NCI-H2107 treated with DMSO at 0.1 percent for 48 hours (cell line): Measurements from ENCODE around the gene NDUFAF4.

ENCODE experiments used
- DNase-seq: peaks from one replicate; lab custom pipeline; 2025; ENCODE audit not compliant: unreplicated experiment; lab: John Stamatoyannopoulos, UW

NDUFAF4 gene

GRCh38 chr6:96897396-96898240 is at the start of gene NDUFAF4:
Gene NDUFAF4 (minus strand): TSS chr6:96897891. CDS start chr6:96897801, 90 bp downstream.
- peak; percentile 81 for DNase-seq

DNA sequence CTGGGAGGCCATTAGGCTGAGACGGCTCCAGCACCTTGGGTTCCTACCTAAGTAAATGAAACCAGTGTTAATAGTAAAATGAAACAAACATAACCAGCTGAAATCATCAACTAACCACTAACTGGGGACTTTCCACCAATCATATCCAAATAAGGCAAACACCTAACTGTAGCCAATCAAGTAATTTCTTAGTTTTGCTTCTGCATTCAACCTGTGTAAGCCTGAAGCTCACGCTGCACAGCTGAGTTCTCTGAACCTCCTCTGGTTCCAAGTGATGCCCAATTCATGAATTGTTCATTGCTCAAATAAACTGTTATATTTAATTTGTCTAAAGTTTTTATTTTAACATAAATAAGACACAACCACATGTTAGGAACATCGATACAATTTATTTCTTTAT is 49.4 kb upstream of the NDUFAF4 start:
- DNase-seq = no peak

- no peak for DNase-seq
Measured at GRCh38 chr6:96943555-96944215, 46.0 kb upstream of the NDUFAF4 start.

DNA sequence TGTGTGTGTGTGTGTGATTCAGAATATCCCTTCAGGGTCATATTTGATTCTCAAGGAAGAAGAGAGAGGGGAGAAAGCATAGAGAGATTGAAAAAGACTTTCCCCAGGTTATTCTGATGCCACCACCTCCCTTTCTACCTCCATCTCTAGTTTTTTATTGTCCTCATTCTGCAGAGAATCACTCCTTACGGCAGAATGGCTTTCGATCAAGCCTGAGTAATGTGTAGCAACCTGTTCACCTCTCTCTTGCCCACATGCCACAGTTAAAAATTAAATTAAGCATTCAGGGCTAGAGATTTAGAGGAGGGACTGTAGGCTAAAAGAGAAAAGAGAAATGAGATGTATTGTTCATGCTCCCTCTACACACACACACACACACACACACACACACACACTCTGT is 45.0 kb upstream of the NDUFAF4 start:
- DNase-seq = no peak

GRCh38 chr6:96940322-96940721 is 42.6 kb upstream of the NDUFAF4 start:
- no peak for DNase-seq

GRCh38 chr6:96939007-96939805 is 41.5 kb upstream of the NDUFAF4 start:
- DNase-seq = no peak

GRCh38 chr6:96934087-96934486 is 36.4 kb upstream of the NDUFAF4 start:
- DNase-seq = no peak

DNA sequence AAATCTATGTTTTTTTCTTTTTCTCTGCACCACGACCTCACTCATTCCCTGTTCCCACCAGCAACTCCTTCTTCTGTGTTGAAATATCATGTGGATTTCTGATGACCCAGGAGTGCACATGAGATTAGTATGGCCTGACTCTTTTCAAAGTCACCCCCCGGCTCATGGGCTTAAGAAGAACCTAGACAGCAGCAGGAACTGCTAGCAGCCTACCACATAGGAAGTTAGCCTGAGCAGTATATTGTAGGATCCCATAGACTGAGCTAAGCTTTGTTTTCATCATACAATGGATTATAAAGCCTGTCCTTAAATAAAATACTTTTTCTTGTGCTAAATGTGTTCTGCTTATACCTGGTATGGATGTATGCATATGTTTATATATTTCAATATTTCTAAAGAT is 33.5 kb upstream of the NDUFAF4 start:
- no peak for DNase-seq

- no peak for DNase-seq
Measured at GRCh38 chr6:96929741-96930140, 32.0 kb upstream of the NDUFAF4 start.

DNA sequence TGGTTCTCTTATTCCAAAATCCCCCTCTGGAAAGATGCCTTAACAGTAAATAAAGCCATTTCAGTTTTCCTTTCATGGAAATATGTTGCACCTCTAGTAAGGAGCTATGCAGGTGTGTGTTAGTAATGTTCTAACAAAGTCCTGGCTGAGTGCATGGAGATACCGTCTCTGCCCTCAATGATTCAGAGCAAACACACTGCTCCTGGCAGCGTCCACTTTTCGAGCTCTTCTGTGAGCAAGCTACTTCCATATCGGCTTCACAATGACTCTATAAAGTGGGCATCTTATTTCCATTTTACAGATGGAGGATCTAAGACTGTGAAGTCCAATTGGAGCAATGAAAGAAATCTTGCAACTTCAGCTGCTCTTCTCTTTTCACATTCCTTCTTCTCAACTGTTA is 30.0 kb upstream of the NDUFAF4 start:
- DNase-seq = no peak

DNA sequence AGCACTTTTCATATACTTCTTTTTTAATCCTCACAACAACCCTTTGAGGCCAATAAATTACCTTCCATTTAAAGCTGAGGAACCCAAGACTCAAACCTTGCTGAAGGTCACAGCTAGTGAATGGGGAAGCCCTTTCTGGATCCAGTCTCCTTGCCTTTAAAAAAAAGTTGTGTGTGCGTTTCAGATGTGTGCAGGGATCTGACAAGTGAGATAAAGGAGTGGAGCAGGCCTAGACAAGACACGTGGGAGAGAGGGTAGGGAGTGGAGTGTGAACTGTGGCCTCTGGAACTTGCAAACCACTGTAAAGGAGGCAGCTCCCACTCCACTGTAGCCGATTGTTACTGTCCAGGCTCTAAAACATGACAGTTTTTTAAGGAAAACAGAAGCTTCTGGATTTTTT is 28.7 kb upstream of the NDUFAF4 start:
- DNase-seq = no peak

DNA sequence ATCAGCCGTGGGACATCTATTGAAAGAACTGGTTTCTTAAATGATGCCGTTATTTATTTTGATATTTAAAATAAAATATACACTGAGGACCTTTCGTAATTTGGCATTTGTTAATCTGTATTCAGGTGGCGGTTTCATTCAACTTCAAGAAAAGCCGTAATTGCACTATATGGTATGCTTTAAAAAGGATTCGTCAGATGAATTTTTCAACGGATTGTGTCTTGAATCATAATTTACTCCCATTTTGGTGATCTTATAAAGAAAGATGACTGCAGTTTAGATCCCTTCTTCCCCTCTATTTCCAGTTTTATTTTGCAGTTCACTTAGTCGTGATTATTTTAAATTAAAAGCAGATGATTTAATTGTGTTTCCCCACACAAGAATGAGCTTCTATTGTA is 27.6 kb upstream of the NDUFAF4 start:
- no peak for DNase-seq

- DNase-seq = peak; percentile 51
Measured at GRCh38 chr6:96923871-96924493, 26.3 kb upstream of the NDUFAF4 start.

GRCh38 chr6:96923400-96923799 is 25.7 kb upstream of the NDUFAF4 start:
- DNase-seq = no peak

DNA sequence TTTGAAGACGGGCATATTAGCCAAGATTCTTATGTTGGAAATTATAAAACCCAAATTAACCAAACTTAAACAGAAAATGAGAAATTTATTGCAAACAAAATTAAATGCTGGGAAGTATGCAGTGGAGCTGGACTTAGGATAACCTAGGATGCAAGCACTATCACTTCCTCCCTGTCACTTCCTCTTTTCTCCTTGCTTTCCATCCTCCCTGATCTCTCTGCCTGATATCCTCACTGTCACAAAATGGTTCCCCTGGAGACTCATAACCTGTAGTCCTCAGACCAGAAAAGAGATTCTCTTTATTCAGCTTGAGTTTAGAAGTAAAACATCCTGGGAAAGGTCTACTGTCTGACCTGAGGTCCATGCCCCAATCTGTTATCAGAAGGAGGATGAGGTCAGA is 19.4 kb upstream of the NDUFAF4 start:
- DNase-seq = no peak

GRCh38 chr6:96913621-96914020 is 15.9 kb upstream of the NDUFAF4 start:
- no peak for DNase-seq

DNA sequence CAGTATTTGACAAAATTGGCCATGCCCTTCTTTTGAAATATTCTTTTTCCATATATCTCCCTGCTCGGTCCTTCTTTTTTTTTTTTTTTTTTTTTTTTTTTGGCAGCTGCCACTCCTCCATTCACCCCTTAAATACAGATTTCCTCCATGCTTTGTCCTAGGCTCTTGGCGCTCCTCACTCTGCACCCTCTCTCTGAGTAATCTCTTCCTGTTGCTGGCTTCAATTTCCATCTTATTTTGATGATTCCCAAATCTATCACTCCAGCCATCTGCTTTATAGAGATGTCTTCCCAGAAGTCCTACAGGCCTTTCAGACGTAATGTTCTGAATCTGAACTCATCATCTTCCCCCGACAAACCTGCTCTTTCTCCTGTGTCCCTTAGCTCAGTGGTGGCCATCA is 14.1 kb upstream of the NDUFAF4 start:
- no peak for DNase-seq

DNA sequence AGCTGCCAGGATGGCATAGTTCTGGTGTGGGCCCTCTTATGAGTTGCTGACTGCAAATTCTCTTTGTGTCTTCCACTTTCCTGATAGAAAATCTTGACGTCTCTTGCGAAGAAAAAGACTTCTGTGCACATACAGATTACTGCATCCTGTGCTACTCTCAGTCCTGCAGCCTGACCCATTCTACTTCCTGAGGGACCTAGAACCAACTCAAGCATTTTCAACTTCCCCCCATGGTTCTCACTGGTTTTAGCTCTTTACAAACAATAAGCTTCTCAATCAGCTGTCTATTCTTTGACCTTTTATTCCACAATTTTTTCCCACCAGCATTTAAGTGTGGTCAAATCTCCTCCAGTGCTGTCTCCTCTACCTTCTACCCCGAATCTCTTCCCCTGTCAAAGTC is 13.5 kb upstream of the NDUFAF4 start:
- no peak for DNase-seq

GRCh38 chr6:96909811-96910210 is 12.1 kb upstream of the NDUFAF4 start:
- DNase-seq = no peak

GRCh38 chr6:96907498-96907897 is 9.8 kb upstream of the NDUFAF4 start:
- no peak for DNase-seq

DNA sequence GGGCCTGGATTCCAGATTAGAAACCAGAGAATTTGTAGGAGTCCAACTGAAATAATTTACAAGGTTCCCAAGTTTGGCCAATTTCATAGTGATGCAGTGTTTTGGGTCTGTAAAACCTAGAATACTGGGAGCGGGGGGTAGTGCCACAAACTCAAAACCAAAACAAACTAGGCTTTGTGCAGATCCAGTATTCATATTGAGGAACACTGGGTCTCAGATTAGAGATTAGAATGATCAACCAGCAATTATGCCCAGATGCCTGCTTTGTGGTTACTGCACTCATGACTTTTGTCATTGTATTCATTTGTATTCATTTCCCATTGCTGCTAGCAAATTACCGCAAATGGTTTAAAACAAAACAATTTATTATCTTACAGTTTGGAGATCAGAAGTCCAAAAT is 3.2 kb upstream of the NDUFAF4 start:
- DNase-seq = no peak
